RWPE1 (cell line): ENCODE results near the gene ZDHHC8.

ENCODE experiments used
- CTCF ChIA-PET: fragments of 350-600 bp; sonication (Branson Sonifier 250); formaldehyde crosslinking; extraction: SDS; loops from one replicate; lab custom pipeline; 2021; lab: Yijun Ruan, JAX
- POLR2A ChIA-PET: fragments of 400-600 bp; formaldehyde crosslinking; extraction: SDS; loops from one replicate; lab custom pipeline; 2020; ENCODE audit warnings: antibody characterized with exemption; ENCODE audit not compliant: low non-redundant PET; lab: Yijun Ruan, JAX
- DNase-seq: peaks from one replicate; pipeline ENCODE4 v3.0.0; 2012; ENCODE audit warnings: low spot score
- H3K27ac ChIP-seq: fragments of 450-650 bp; 2 replicates; pipeline ENCODE4 v1.5.1; 2017
- TF ChIP-seq, protein P1 (sequence below): fragments of 450-650 bp; conservative IDR thresholded peaks from 2 replicates; pipeline ENCODE4 v1.5.1; 2017; ENCODE audit warnings: low read depth, mild to moderate bottlenecking

The ZDHHC8 gene

DNA sequence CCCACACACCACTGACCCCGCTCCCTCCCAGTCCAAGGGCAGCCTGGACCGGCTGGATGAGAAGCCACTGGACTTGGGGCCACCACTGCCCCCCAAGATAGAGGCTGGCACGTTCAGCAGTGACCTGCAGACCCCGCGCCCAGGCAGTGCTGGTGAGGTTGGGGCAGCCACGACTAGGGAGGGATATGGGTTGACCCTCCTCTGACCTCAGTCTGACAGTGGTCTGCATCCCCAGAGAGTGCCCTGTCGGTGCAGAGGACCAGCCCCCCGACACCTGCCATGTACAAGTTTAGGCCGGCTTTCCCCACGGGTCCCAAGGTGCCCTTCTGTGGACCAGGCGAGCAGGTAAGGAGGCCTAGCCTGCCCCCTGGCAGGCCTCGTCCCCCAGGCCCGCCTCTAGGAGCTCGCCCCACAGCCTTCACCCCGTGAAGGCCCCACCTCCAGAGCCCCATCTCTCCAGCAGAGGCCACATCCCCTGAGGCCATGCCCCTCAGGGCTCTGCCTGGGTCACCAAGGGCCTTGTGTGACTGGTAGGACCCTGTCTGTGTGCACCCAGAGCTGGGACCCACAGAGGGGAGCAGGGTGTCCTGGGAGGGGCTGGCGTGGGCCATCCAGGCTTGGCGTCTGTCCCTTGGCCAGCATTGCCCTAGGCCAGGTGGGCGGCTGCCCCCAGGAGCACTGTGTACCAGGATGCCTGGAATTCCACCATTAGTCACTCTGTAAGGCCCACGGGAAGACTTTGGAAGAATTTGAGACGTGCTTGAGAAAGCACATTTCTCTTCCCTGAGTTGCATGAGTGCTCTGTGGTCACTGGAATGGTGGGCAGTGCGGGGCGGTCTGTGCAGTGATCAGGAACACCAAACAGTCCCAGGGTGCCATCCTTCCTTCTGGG, 9.8 kb downstream of the ZDHHC8 start:
- H3K27ac ChIP-seq = peak overlapping the region; percentile 38
- TF ChIP-seq, protein P1, sequence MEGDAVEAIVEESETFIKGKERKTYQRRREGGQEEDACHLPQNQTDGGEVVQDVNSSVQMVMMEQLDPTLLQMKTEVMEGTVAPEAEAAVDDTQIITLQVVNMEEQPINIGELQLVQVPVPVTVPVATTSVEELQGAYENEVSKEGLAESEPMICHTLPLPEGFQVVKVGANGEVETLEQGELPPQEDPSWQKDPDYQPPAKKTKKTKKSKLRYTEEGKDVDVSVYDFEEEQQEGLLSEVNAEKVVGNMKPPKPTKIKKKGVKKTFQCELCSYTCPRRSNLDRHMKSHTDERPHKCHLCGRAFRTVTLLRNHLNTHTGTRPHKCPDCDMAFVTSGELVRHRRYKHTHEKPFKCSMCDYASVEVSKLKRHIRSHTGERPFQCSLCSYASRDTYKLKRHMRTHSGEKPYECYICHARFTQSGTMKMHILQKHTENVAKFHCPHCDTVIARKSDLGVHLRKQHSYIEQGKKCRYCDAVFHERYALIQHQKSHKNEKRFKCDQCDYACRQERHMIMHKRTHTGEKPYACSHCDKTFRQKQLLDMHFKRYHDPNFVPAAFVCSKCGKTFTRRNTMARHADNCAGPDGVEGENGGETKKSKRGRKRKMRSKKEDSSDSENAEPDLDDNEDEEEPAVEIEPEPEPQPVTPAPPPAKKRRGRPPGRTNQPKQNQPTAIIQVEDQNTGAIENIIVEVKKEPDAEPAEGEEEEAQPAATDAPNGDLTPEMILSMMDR = no peak
- ChIA-PET CTCF (no interaction called here), POLR2A (no interaction called here)
- no peak for DNase-seq

DNA sequence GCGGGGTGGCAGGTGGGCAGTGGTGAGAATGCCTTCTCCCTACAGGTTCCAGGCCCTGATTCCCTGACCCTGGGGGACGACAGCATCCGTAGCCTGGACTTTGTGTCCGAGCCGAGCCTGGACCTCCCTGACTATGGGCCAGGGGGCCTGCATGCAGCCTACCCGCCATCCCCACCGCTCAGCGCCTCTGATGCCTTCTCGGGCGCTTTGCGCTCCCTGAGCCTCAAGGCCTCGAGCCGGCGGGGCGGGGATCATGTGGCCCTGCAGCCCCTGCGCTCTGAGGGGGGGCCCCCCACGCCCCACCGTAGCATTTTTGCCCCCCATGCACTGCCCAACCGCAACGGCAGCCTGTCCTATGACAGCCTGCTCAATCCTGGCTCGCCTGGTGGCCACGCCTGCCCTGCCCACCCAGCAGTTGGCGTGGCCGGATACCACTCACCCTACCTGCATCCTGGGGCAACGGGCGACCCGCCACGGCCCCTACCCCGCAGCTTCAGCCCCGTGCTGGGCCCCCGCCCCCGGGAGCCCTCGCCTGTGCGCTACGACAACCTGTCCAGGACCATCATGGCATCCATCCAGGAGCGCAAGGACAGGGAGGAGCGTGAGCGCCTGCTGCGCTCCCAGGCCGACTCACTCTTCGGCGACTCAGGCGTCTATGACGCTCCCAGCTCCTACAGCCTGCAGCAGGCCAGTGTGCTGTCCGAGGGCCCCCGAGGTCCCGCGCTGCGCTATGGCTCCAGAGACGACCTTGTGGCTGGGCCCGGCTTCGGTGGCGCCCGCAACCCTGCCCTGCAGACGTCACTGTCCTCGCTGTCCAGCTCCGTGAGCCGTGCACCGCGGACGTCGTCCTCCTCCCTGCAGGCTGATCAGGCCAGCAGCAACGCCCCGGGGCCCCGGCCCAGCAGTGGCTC, 11.4 kb downstream of the ZDHHC8 start:
- no peak for DNase-seq
- TF ChIP-seq, protein P1 = no peak
- ChIA-PET POLR2A (no interaction called here), CTCF (no interaction called here)
- peak overlapping the region; percentile 27; the same call in 1 of the 2 replicates for H3K27ac ChIP-seq

GRCh38 chr22:20143883-20144665, 12.5 kb downstream of the ZDHHC8 start:
- H3K27ac ChIP-seq = peak overlapping the region; percentile 27; the same call in 1 of the 2 replicates
- DNase-seq = no peak
- TF ChIP-seq, protein P1 = no peak
- ChIA-PET CTCF (no interaction called here), POLR2A (no interaction called here)

- ChIA-PET POLR2A (no interaction called here), CTCF (no interaction called here)
- H3K27ac ChIP-seq = peak overlapping the region; percentile 21; the same call in 1 of the 2 replicates
These were observed 13.7 kb downstream of the ZDHHC8 start for GRCh38 chr22:20145206-20145831.

DNA sequence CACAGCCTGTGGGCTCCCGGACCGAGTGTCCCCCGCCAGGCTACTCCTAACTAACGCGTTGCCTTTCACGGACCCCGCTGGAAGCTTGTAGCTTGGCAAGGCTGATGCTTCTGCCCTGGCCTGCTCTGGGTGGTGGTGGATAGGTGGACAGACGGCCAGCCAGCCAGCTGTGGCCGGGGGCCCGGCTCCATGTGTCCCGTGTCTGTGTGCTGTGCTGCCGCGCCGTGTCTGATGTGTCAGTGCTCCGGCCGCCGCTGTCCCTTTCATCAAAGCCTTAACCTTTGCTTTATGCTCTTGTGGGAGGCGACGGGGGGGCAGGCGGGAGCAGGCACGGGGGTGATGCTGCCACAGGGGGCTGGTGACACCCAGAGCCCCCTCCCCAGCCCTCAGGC, 14.2 kb downstream of the ZDHHC8 start:
- ChIA-PET POLR2A (no interaction called here), CTCF (no interaction called here)
- TF ChIP-seq, protein P1 = no peak

More at GRCh38 chr22:20145206-20145831, 13.7 kb downstream of the ZDHHC8 start:
- TF ChIP-seq, protein P1 = no peak
- DNase-seq = no peak

More for the DNA sequence above, 14.2 kb downstream of the ZDHHC8 start:
- H3K27ac ChIP-seq = peak overlapping the region; percentile 21; the same call in 1 of the 2 replicates
- no peak for DNase-seq
